Esophagus squamous epithelium (tissue), 5 donors: Measurements from ENCODE around the gene ASCL2. TPM values are rescaled to one million over a fixed set of nuclear protein-coding genes. Genes with fewer than 3 reads are reported as not detected.

Experiments
- DNase-seq: peaks from one replicate; lab custom pipeline; 2025; lab: John Stamatoyannopoulos, UW
- H3K27ac ChIP-seq, 4 donors: fragments of 200-600 bp; sonication (generic); one replicate each; pipeline ENCODE4 v1.5.1; 2016 to 2019; ENCODE audit warnings: mild to moderate bottlenecking in 1 of 4
- H3K27me3 ChIP-seq, 4 donors: fragments of 200-600 bp; sonication (generic); 1 replicate in 3 of 4; 2 replicates in 1 of 4; pipeline versions ENCODE4 v1.5.1 to v1.6.0; 2017 to 2021; ENCODE audit warnings: antibody characterized with exemption in 1 of 4
- H3K36me3 ChIP-seq, 3 donors: fragments of 200-600 bp; sonication (generic); one replicate each; pipeline ENCODE4 v1.5.1; 2016 to 2019
- H3K4me1 ChIP-seq, 3 donors: fragments of 200-600 bp; sonication (generic); one replicate each; pipeline ENCODE4 v1.5.1; 2017 to 2019
- H3K4me3 ChIP-seq, 4 donors: fragments of 200-600 bp; sonication (generic); 1 replicate in 3 of 4; 2 replicates in 1 of 4; pipeline ENCODE4 v1.5.1; 2016 to 2019; ENCODE audit warnings: mild to moderate bottlenecking in 2 of 4, moderate library complexity in 1 of 4
- H3K9me3 ChIP-seq, 3 donors: fragments of 200-600 bp; sonication (generic); one replicate each; pipeline ENCODE4 v1.5.1; 2016 to 2019
- CTCF ChIP-seq, 6 experiments: fragments of 450-650 bp in 4 of 6; fragments of 200-600 bp in 2 of 6; sonication (generic) in 2 of 6; IDR thresholded peaks; one replicate each; pipeline ENCODE4 v1.5.1; 2016 to 2019; ENCODE audit warnings: antibody characterized with exemption in 6 of 6, mild to moderate bottlenecking in 4 of 6, moderate library complexity in 4 of 6
- POLR2A ChIP-seq, 4 donors: fragments of 450-650 bp; IDR thresholded peaks; one replicate each; pipeline ENCODE4 v1.6.1; 2017; ENCODE audit warnings: antibody characterized with exemption in 4 of 4, mild to moderate bottlenecking in 4 of 4, moderate library complexity in 3 of 4
- WGBS, 2 donors: methylation state at CpG; one replicate each; pipeline ENCODE4 v1.1.5; 2018; 5-methylcytosine and 5-hydroxymethylcytosine counted together
- intact Hi-C: fragments of 100-400 bp; cut with DNase I; formaldehyde crosslinking; loops from one replicate; pipeline ENCODE4 v1.15.0; 2022
- total RNA-seq, 4 donors: library from RNA; depleted of rRNA; stranded (reverse); fragments of >200 nt; gene quantifications; one replicate each; pipeline ENCODE4 v1.1.0, GENCODE V29; 2016
- donor health status: DM: yes; HTN: yes; CAD: no.

The ASCL2 gene
- total RNA-seq, 4 donors from 2014 or later, result 0.67 to 5.1 (median 2.3) TPM

GRCh38 chr11:2262301-2263070, 7.9 kb downstream of the ASCL2 start:
- no peak for DNase-seq
- TF ChIP-seq POLR2A (IDR thresholded peaks at IDR 0.05) (no peak), CTCF (IDR thresholded peaks at IDR 0.05) (no peak)
- Histone ChIP-seq H3K4me3 (no peak overlapping the region), H3K27ac (no peak overlapping the region), H3K36me3 (no peaks in the 10 kb centered on the region), H3K27me3 (peaks cover 0 to 57% (median 0%) of the 10 kb centered on the region in 4 donors), H3K4me1 (peaks cover under 1 to 25% (median 8%) of the 10 kb centered on the region in 3 donors), H3K9me3 (no peaks in the 10 kb centered on the region)
- 85 to 90% methylated on average over 8 to 11 of the region's 18 CpGs for WGBS, 2 donors
- intact Hi-C loops, result no loop called here

- DNase-seq, result no peak
- Histone ChIP-seq H3K27me3 (peaks cover 0 to 49% (median 0%) of the 10 kb centered on the region in 4 donors), H3K36me3 (no peaks in the 10 kb centered on the region), H3K4me3 (no peak overlapping the region), H3K9me3 (no peaks in the 10 kb centered on the region), H3K27ac (no peak overlapping the region), H3K4me1 (peaks cover 5 to 33% (median 8%) of the 10 kb centered on the region in 3 donors)
- 57 to 75% methylated on average over 1 to 8 of the region's 21 CpGs for WGBS, 2 donors
- intact Hi-C loops, result no loop called here
- TF ChIP-seq POLR2A (IDR thresholded peaks at IDR 0.05), result no peak
- no peak for TF ChIP-seq CTCF (IDR thresholded peaks at IDR 0.05)
Observed at GRCh38 chr11:2261436-2262230, 8.8 kb downstream of the ASCL2 start.

- Histone ChIP-seq H3K36me3 (no peaks in the 10 kb centered on the region), H3K4me3 (no peak overlapping the region), H3K27ac (no peak overlapping the region), H3K27me3 (peaks cover 0 to 49% (median 0%) of the 10 kb centered on the region in 4 donors), H3K4me1 (peaks cover 5 to 37% (median 6%) of the 10 kb centered on the region in 3 donors), H3K9me3 (no peaks in the 10 kb centered on the region)
- TF ChIP-seq CTCF (IDR thresholded peaks at IDR 0.05), result no peak
- TF ChIP-seq POLR2A (IDR thresholded peaks at IDR 0.05), result no peak
- WGBS, 2 donors, result 69% methylated on average over 8 of the region's 26 CpGs; no CpG with 5 or more reads in 1 of the 2 donors
- intact Hi-C loops, result no loop called here
- no peak for DNase-seq
Observed at GRCh38 chr11:2260491-2261364, 9.7 kb downstream of the ASCL2 start.

GRCh38 chr11:2259897-2260451, 10.4 kb downstream of the ASCL2 start:
- Histone ChIP-seq H3K9me3 (no peaks in the 10 kb centered on the region), H3K36me3 (no peaks in the 10 kb centered on the region), H3K27me3 (peaks cover 0 to 49% (median 0%) of the 10 kb centered on the region in 4 donors), H3K4me3 (no peak overlapping the region), H3K27ac (no peak overlapping the region), H3K4me1 (peaks cover 0 to 32% (median 5%) of the 10 kb centered on the region in 3 donors)
- 64 to 93% methylated on average over 3 to 7 of the region's 12 CpGs for WGBS, 2 donors
- DNase-seq, result no peak
- TF ChIP-seq POLR2A (IDR thresholded peaks at IDR 0.05) (no peak), CTCF (IDR thresholded peaks at IDR 0.05) (no peak)
- intact Hi-C loops, result no loop called here
